Keratinocyte (primary cell): ENCODE data around the gene MARCHF9. TPM values are rescaled to one million over a fixed set of nuclear protein-coding genes. Genes with fewer than 3 reads are reported as not detected.
A peak's percentile ranks its signal among the peaks of the same experiment; 100 is the strongest.

Experiments
- DNase-seq: peaks from one replicate; pipeline ENCODE4 v3.0.0-alpha.2; 2011; ENCODE audit warnings: low read depth, missing footprints, low spot score
- FAIRE-seq: peaks from 2 replicates; lab custom pipeline; 2011; peaks lifted over from hg19 to GRCh38; lab: Jason Lieb, UNC
- H2AFZ ChIP-seq: 2 replicates; pipeline ENCODE4 v1.6.0; 2012; ENCODE audit warnings: low read length, control low read depth, inconsistent platforms; ENCODE audit not compliant: control insufficient read depth
- H3K27ac ChIP-seq: 2 replicates; pipeline ENCODE4 v1.5.1; 2011; ENCODE audit warnings: low read length; ENCODE audit not compliant: control insufficient read depth, insufficient read depth
- H3K27me3 ChIP-seq: 3 replicates; pipeline ENCODE4 v1.6.0; 2011; ENCODE audit warnings: low read length; ENCODE audit not compliant: control insufficient read depth, insufficient read depth; ENCODE audit errors: extremely low read depth
- H3K36me3 ChIP-seq, 2 experiments: 2 replicates in 1 of 2; 3 replicates in 1 of 2; pipeline ENCODE4 v1.5.1; 2011; ENCODE audit warnings: low read length in 2 of 2, mild to moderate bottlenecking in 1 of 2; ENCODE audit not compliant: control insufficient read depth in 2 of 2, insufficient read depth in 2 of 2; ENCODE audit errors: extremely low read depth in 1 of 2
- H3K4me1 ChIP-seq: 3 replicates; pipeline ENCODE4 v1.5.1; 2011; ENCODE audit warnings: low read length; ENCODE audit not compliant: control insufficient read depth, insufficient read depth; ENCODE audit errors: extremely low read depth
- H3K4me2 ChIP-seq: 3 replicates; pipeline ENCODE4 v1.6.0; 2011; ENCODE audit warnings: low read depth, low read length; ENCODE audit not compliant: control insufficient read depth, insufficient read depth; ENCODE audit errors: extremely low read depth
- H3K4me3 ChIP-seq, 3 experiments: fragments of 200-600 bp in 1 of 3; sonication (generic) in 1 of 3; 2 replicates in 2 of 3; 3 replicates in 1 of 3; pipeline ENCODE4 v1.5.1; 2011 to 2016; ENCODE audit warnings: low read length in 3 of 3, mild to moderate bottlenecking in 3 of 3, control low read depth in 2 of 3, inconsistent platforms in 1 of 3, low read depth in 1 of 3, mixed read lengths in 1 of 3, mixed run types in 1 of 3, moderate library complexity in 1 of 3; ENCODE audit not compliant: control insufficient read depth in 2 of 3, insufficient read depth in 2 of 3; ENCODE audit errors: extremely low read depth in 1 of 3
- H3K79me2 ChIP-seq: 2 replicates; pipeline ENCODE4 v1.6.0; 2012; ENCODE audit warnings: low read length; ENCODE audit not compliant: control insufficient read depth, insufficient read depth
- H3K9ac ChIP-seq: 3 replicates; pipeline ENCODE4 v1.6.0; 2011; ENCODE audit warnings: low read length; ENCODE audit not compliant: control insufficient read depth, insufficient read depth; ENCODE audit errors: extremely low read depth
- H3K9me1 ChIP-seq: 3 replicates; pipeline ENCODE4 v1.6.0; 2011; ENCODE audit warnings: low read length; ENCODE audit not compliant: control insufficient read depth, insufficient read depth; ENCODE audit errors: extremely low read depth
- H3K9me3 ChIP-seq: 2 replicates; pipeline ENCODE4 v1.5.1; 2012; ENCODE audit warnings: low read depth, low read length; ENCODE audit not compliant: control insufficient read depth
- H4K20me1 ChIP-seq: 3 replicates; pipeline ENCODE4 v1.6.0; 2011; ENCODE audit warnings: low read length; ENCODE audit not compliant: control insufficient read depth, insufficient read depth; ENCODE audit errors: extremely low read depth
- CTCF ChIP-seq, 3 experiments: IDR thresholded peaks in 1 of 3; conservative IDR thresholded peaks in 1 of 3; optimal IDR thresholded peaks in 1 of 3; 2 replicates in 2 of 3; 3 replicates in 1 of 3; pipeline versions ENCODE3 to v1.5.1; 2011; ENCODE audit warnings: low read length in 3 of 3, mild to moderate bottlenecking in 3 of 3, moderate library complexity in 2 of 3, control low read depth in 1 of 3, inconsistent platforms in 1 of 3; ENCODE audit not compliant: insufficient read depth in 2 of 3; ENCODE audit errors: extremely low read depth in 1 of 3
- EZH2 ChIP-seq: IDR thresholded peaks from one replicate; pipeline ENCODE4 v1.6.1; 2012; ENCODE audit warnings: inconsistent platforms, mild to moderate bottlenecking, low read length, moderate library complexity
- dilution Hi-C: fragments of 300-500 bp; cut with MboI; formaldehyde crosslinking; loops from one replicate; pipeline ENCODE4 v1.7.0; 2020; ENCODE audit warnings: low sequenced_read_pairs; ENCODE audit not compliant: extremely low pct_ligation_motif_present
- polyA plus RNA-seq, 5 experiments: library from polyadenylated mRNA; depleted of rRNA in 3 of 5; stranded (reverse) in 3 of 5; stranded (forward) in 1 of 5; unstranded in 1 of 5; fragments of >200 nt; gene quantifications; 1 replicate in 1 of 5; 2 replicates in 3 of 5; 3 replicates in 1 of 5; pipeline versions ENCODE4 v1.2.1 to v1.2.3, GENCODE V29; 2011 to 2012; ENCODE audit warnings: missing spikeins in 2 of 5, low read depth in 1 of 5, low replicate concordance in 1 of 5

The MARCHF9 gene
- polyA plus RNA-seq, 1 donor (not counting 4 experiments of a cell fraction or from before 2014, with no cell fraction given): 10.9 TPM

- H3K4me2 ChIP-seq: peak overlapping the region; percentile 97
- FAIRE-seq: no peak
- H3K79me2 ChIP-seq: peaks cover 16% of the 10 kb centered on the region
- DNase-seq: no peak
- no peaks in the 10 kb centered on the region for H3K27me3 ChIP-seq
- H3K36me3 ChIP-seq: peaks cover 11 to 18% of the 10 kb centered on the region in 2 experiments
- H3K9ac ChIP-seq: no peak overlapping the region
- no peak overlapping the region for H3K27ac ChIP-seq
- no peaks in the 10 kb centered on the region for H3K9me1 ChIP-seq
- no peaks in the 10 kb centered on the region for H4K20me1 ChIP-seq
- no peaks in the 10 kb centered on the region for H3K9me3 ChIP-seq
- H3K4me3 ChIP-seq: no peak overlapping the region
- TF ChIP-seq EZH2: no peak
- no peak for TF ChIP-seq CTCF (optimal IDR thresholded peaks at IDR 0.05 in 1 of 3, IDR thresholded peaks at IDR 0.05 in 1 of 3, conservative IDR thresholded peaks at IDR 0.05 in 1 of 3; ENCODE audit: extremely low read depth in 1 of 3, insufficient read depth in 2 of 3, low read length in 3 of 3)
- dilution Hi-C loops: no loop called here
- H2AFZ ChIP-seq: no peak overlapping the region
- H3K4me1 ChIP-seq: peaks cover 8% of the 10 kb centered on the region
Observed at GRCh38 chr12:57783861-57784260, 29.0 kb downstream of the MARCHF9 start.

GRCh38 chr12:57793920-57794319, 39.0 kb downstream of the MARCHF9 start:
- no peaks in the 10 kb centered on the region for H3K9me3 ChIP-seq
- no peaks in the 10 kb centered on the region for H3K27me3 ChIP-seq
- H3K4me1 ChIP-seq: peaks cover 19% of the 10 kb centered on the region
- no peaks in the 10 kb centered on the region for H4K20me1 ChIP-seq
- dilution Hi-C loops: no loop called here
- FAIRE-seq (peak; percentile 73), DNase-seq (peak; percentile 57)
- peaks cover 13 to 22% of the 10 kb centered on the region in 2 experiments for H3K36me3 ChIP-seq
- H3K4me2 ChIP-seq: peak overlapping the region; percentile 39
- no peaks in the 10 kb centered on the region for H3K9me1 ChIP-seq
- H3K79me2 ChIP-seq: no peaks in the 10 kb centered on the region
- no peak for TF ChIP-seq CTCF (optimal IDR thresholded peaks at IDR 0.05 in 1 of 3, IDR thresholded peaks at IDR 0.05 in 1 of 3, conservative IDR thresholded peaks at IDR 0.05 in 1 of 3; ENCODE audit: extremely low read depth in 1 of 3, insufficient read depth in 2 of 3, low read length in 3 of 3)
- no peak for TF ChIP-seq EZH2
- H3K27ac ChIP-seq: peak overlapping the region; percentile 77
- peak overlapping the region; percentile 24 for H3K9ac ChIP-seq
- no peak overlapping the region for H2AFZ ChIP-seq
- no peak overlapping the region for H3K4me3 ChIP-seq
